ENCODE measurements around the gene TRMT44.

The TRMT44 gene

GRCh38 chr4:8473198-8473919 is 32.8 kb downstream of the TRMT44 start:
- H2BK120ac ChIP-seq (ENCODE audit: low read depth, low read length): peak overlapping the region; percentile 81
- peak overlapping the region; percentile 69 for H4K8ac ChIP-seq (ENCODE audit: low read length)
- peak overlapping the region; percentile 95 for H4K91ac ChIP-seq (ENCODE audit: low read length)
- peaks cover 16% of the 10 kb centered on the region for H3K79me1 ChIP-seq (replicated peaks; ENCODE audit: low read length, poor library complexity, severe bottlenecking)
- H3K4me2 ChIP-seq (ENCODE audit: low read length, poor library complexity, severe bottlenecking): peak overlapping the region; percentile 19
- H3K27me3 ChIP-seq (ENCODE audit: control insufficient read depth in 1 of 2, insufficient read depth in 1 of 2, low read length in 2 of 2): no peaks in the 10 kb centered on the region
- DNase-seq: no peak
- 73% methylated on average over 23 of the region's 23 CpGs for WGBS
- H3K9me3 ChIP-seq (ENCODE audit: control insufficient read depth, low read length): no peaks in the 10 kb centered on the region
- peaks cover 40% of the 10 kb centered on the region for H3K4me1 ChIP-seq (ENCODE audit: control insufficient read depth, insufficient read depth, low read depth, low read length)
- peak overlapping the region; percentile 84 to 90 for H3K18ac ChIP-seq (ENCODE audit: low read depth in 1 of 2, low read length in 2 of 2)
- H3K9ac ChIP-seq (ENCODE audit: low read length): peak overlapping the region; percentile 69
- peak overlapping the region; percentile 78 for H3K27ac ChIP-seq (ENCODE audit: low read length, poor library complexity, severe bottlenecking)
- peak overlapping the region; percentile 57 for H2AK5ac ChIP-seq (ENCODE audit: low read length, severe bottlenecking)
- peaks cover 30 to 60% of the 10 kb centered on the region in 2 experiments for H3K36me3 ChIP-seq (ENCODE audit: control insufficient read depth in 1 of 2, insufficient read depth in 2 of 2, low read depth in 1 of 2, low read length in 2 of 2)
- H3K14ac ChIP-seq (ENCODE audit: low read length in 2 of 2): peak overlapping the region in 1 of 2 experiments; percentile 10
- no peak overlapping the region for H2BK5ac ChIP-seq (ENCODE audit: low read depth, low read length, poor library complexity, severe bottlenecking)
- H3K23ac ChIP-seq (ENCODE audit: low read length in 2 of 2): no peak overlapping the region
- H2BK15ac ChIP-seq (ENCODE audit: low read depth, poor library complexity, severe bottlenecking): peak overlapping the region; percentile 93
- H3K4ac ChIP-seq (ENCODE audit: low read depth in 1 of 2, low read length in 2 of 2): peak overlapping the region in 1 of 2 experiments; percentile 63
- H3K4me3 ChIP-seq (ENCODE audit: insufficient read depth in 1 of 2, low read depth in 1 of 2, low read length in 2 of 2): peak overlapping the region in 1 of 2 experiments; percentile 43
- H2BK12ac ChIP-seq (ENCODE audit: low read length in 2 of 2): peak overlapping the region; percentile 75 to 96
- H2AFZ ChIP-seq (ENCODE audit: low read depth, low read length): no peak overlapping the region

- Histone ChIP-seq H3K79me1 (replicated peaks; ENCODE audit: low read length, poor library complexity, severe bottlenecking) (peaks cover 16% of the 10 kb centered on the region), H2BK15ac (ENCODE audit: low read depth, poor library complexity, severe bottlenecking) (peak overlapping the region; percentile 50), H3K4ac (ENCODE audit: low read depth in 1 of 2, low read length in 2 of 2) (peak overlapping the region in 1 of 2 experiments; percentile 49), H2AFZ (ENCODE audit: low read depth, low read length) (no peak overlapping the region), H3K27me3 (ENCODE audit: control insufficient read depth in 1 of 2, insufficient read depth in 1 of 2, low read length in 2 of 2) (no peaks in the 10 kb centered on the region), H3K14ac (ENCODE audit: low read length in 2 of 2) (peak overlapping the region in 1 of 2 experiments; percentile 19), H3K27ac (ENCODE audit: low read length, poor library complexity, severe bottlenecking) (no peak overlapping the region), H2AK5ac (ENCODE audit: low read length, severe bottlenecking) (peak overlapping the region; percentile 13), H2BK120ac (ENCODE audit: low read depth, low read length) (peak overlapping the region; percentile 81), H4K91ac (ENCODE audit: low read length) (peak overlapping the region; percentile 5), H3K18ac (ENCODE audit: low read depth in 1 of 2, low read length in 2 of 2) (peak overlapping the region in 1 of 2 experiments; percentile 14), H3K23ac (ENCODE audit: low read length in 2 of 2) (no peak overlapping the region), H3K4me1 (ENCODE audit: control insufficient read depth, insufficient read depth, low read depth, low read length) (peaks cover 40% of the 10 kb centered on the region), H2BK5ac (ENCODE audit: low read depth, low read length, poor library complexity, severe bottlenecking) (no peak overlapping the region), H3K4me2 (ENCODE audit: low read length, poor library complexity, severe bottlenecking) (no peak overlapping the region), H4K8ac (ENCODE audit: low read length) (no peak overlapping the region), H3K36me3 (ENCODE audit: control insufficient read depth in 1 of 2, insufficient read depth in 2 of 2, low read depth in 1 of 2, low read length in 2 of 2) (peaks cover 27 to 63% of the 10 kb centered on the region in 2 experiments), H3K9me3 (ENCODE audit: control insufficient read depth, low read length) (no peaks in the 10 kb centered on the region), H3K9ac (ENCODE audit: low read length) (peak overlapping the region; percentile 69), H3K4me3 (ENCODE audit: insufficient read depth in 1 of 2, low read depth in 1 of 2, low read length in 2 of 2) (no peak overlapping the region), H2BK12ac (ENCODE audit: low read length in 2 of 2) (peak overlapping the region; percentile 26 to 90)
- 96% methylated on average over 19 of the region's 20 CpGs for WGBS
- no peak for DNase-seq
Observed at GRCh38 chr4:8473920-8474590, 33.5 kb downstream of the TRMT44 start.

GRCh38 chr4:8474856-8475255 is 34.3 kb downstream of the TRMT44 start:
- Histone ChIP-seq H3K18ac (ENCODE audit: low read depth in 1 of 2, low read length in 2 of 2) (peak overlapping the region in 1 of 2 experiments; percentile 37), H3K9ac (ENCODE audit: low read length) (no peak overlapping the region), H4K91ac (ENCODE audit: low read length) (no peak overlapping the region), H4K8ac (ENCODE audit: low read length) (no peak overlapping the region), H3K23ac (ENCODE audit: low read length in 2 of 2) (no peak overlapping the region), H3K27ac (ENCODE audit: low read length, poor library complexity, severe bottlenecking) (no peak overlapping the region), H3K36me3 (ENCODE audit: control insufficient read depth in 1 of 2, insufficient read depth in 2 of 2, low read depth in 1 of 2, low read length in 2 of 2) (peaks cover 20 to 55% of the 10 kb centered on the region in 2 experiments), H3K4me1 (ENCODE audit: control insufficient read depth, insufficient read depth, low read depth, low read length) (peaks cover 32% of the 10 kb centered on the region), H3K4me2 (ENCODE audit: low read length, poor library complexity, severe bottlenecking) (no peak overlapping the region), H3K9me3 (ENCODE audit: control insufficient read depth, low read length) (no peaks in the 10 kb centered on the region), H2BK120ac (ENCODE audit: low read depth, low read length) (no peak overlapping the region), H2AK5ac (ENCODE audit: low read length, severe bottlenecking) (no peak overlapping the region), H2AFZ (ENCODE audit: low read depth, low read length) (no peak overlapping the region), H2BK15ac (ENCODE audit: low read depth, poor library complexity, severe bottlenecking) (no peak overlapping the region), H3K14ac (ENCODE audit: low read length in 2 of 2) (no peak overlapping the region), H2BK5ac (ENCODE audit: low read depth, low read length, poor library complexity, severe bottlenecking) (no peak overlapping the region), H3K27me3 (ENCODE audit: control insufficient read depth in 1 of 2, insufficient read depth in 1 of 2, low read length in 2 of 2) (no peaks in the 10 kb centered on the region), H3K4me3 (ENCODE audit: insufficient read depth in 1 of 2, low read depth in 1 of 2, low read length in 2 of 2) (no peak overlapping the region), H3K4ac (ENCODE audit: low read depth in 1 of 2, low read length in 2 of 2) (no peak overlapping the region), H3K79me1 (replicated peaks; ENCODE audit: low read length, poor library complexity, severe bottlenecking) (peaks cover 13% of the 10 kb centered on the region), H2BK12ac (ENCODE audit: low read length in 2 of 2) (peak overlapping the region in 1 of 2 experiments; percentile 15)
- DNase-seq: no peak
- WGBS: over 99% methylated on average over 13 of the region's 13 CpGs

Data from mesenchymal stem cell (in vitro differentiated cells and primary cell).